Naive B cell (primary cell): ENCODE measurements around the gene AP4M1. TPM values are rescaled to one million over a fixed set of nuclear protein-coding genes. Genes with fewer than 3 reads are reported as not detected.

Experiments used
- ATAC-seq, 2 donors: fragments of 150-1000 bp; cut with Tn5 transposase; 2 replicates each; pipeline ENCODE4 v1.10.0; 2021; ENCODE audit warnings: low read depth in 2 of 2, mild to moderate bottlenecking in 2 of 2, moderate library complexity in 2 of 2
- DNase-seq: peaks from one replicate; pipeline ENCODE4 v3.0.0; 2022
- H3K27ac Mint-ChIP-seq, 6 donors: one replicate each; pipeline ENCODE4 v1.8.0; 2020 to 2022; ENCODE audit warnings: mild to moderate bottlenecking in 6 of 6, mixed read lengths in 6 of 6, moderate library complexity in 5 of 6, inconsistent platforms in 2 of 6
- H3K27me3 Mint-ChIP-seq, 3 donors: one replicate each; pipeline ENCODE4 v1.8.0; 2021 to 2022; ENCODE audit warnings: mixed read lengths in 3 of 3, mild to moderate bottlenecking in 1 of 3
- H3K36me3 Mint-ChIP-seq, 2 donors: one replicate each; pipeline ENCODE4 v1.8.0; 2020 to 2022; ENCODE audit warnings: mixed read lengths in 2 of 2, inconsistent platforms in 1 of 2, mild to moderate bottlenecking in 1 of 2
- H3K4me1 Mint-ChIP-seq, 3 donors: one replicate each; pipeline ENCODE4 v1.8.0; 2020 to 2022; ENCODE audit warnings: mixed read lengths in 3 of 3, inconsistent platforms in 1 of 3, mild to moderate bottlenecking in 1 of 3, moderate library complexity in 1 of 3
- H3K4me3 Mint-ChIP-seq, 8 donors: one replicate each; pipeline ENCODE4 v1.8.0; 2020 to 2022; ENCODE audit warnings: mild to moderate bottlenecking in 8 of 8, mixed read lengths in 8 of 8, moderate library complexity in 8 of 8, inconsistent platforms in 2 of 8
- H3K9me3 Mint-ChIP-seq, 7 donors: one replicate each; pipeline ENCODE4 v1.8.0; 2020 to 2022; ENCODE audit warnings: mixed read lengths in 7 of 7, mild to moderate bottlenecking in 5 of 7, inconsistent platforms in 2 of 7, moderate library complexity in 1 of 7
- polyA plus RNA-seq, 6 donors: library from polyadenylated mRNA; unstranded; fragments of 300-500 nt; fragmentation: Illumina TruSeq; gene quantifications; one replicate each; pipeline ENCODE4 v1.2.3, GENCODE V29; 2021; ENCODE audit warnings: low read depth in 6 of 6

The AP4M1 gene
- polyA plus RNA-seq, 6 donors from 2014 or later, result 3.3 to 6.8 (median 5.6) TPM

- Mint-ChIP-seq H3K27me3 (no peaks in the 10 kb centered on the region), H3K27ac (peak overlapping the region; percentile 49 to 95 (median 89)), H3K36me3 (peaks cover 11 to 19% of the 10 kb centered on the region in 2 donors), H3K4me3 (peak overlapping the region; percentile 87 to 94 (median 90)), H3K9me3 (peaks cover 0 to 3% (median 0%) of the 10 kb centered on the region in 7 donors), H3K4me1 (peaks cover 12 to 31% (median 15%) of the 10 kb centered on the region in 3 donors)
- DNase-seq (no peak), ATAC-seq (no peak)
Observed at GRCh38 chr7:100089458-100090196, 11.8 kb upstream of the AP4M1 start.

- Mint-ChIP-seq H3K4me3 (peak overlapping the region in 6 of 8 donors; percentile 57 to 90 (median 88)), H3K9me3 (peaks cover 0 to 3% (median 0%) of the 10 kb centered on the region in 7 donors), H3K36me3 (peaks cover 11 to 21% of the 10 kb centered on the region in 2 donors), H3K4me1 (peaks cover 12 to 39% (median 17%) of the 10 kb centered on the region in 3 donors), H3K27ac (peak overlapping the region in 3 of 6 donors; percentile 42 to 93 (median 43)), H3K27me3 (no peaks in the 10 kb centered on the region)
- ATAC-seq (no peak), DNase-seq (no peak)
Observed at GRCh38 chr7:100090527-100091410, 10.7 kb upstream of the AP4M1 start.

- Mint-ChIP-seq H3K27me3 (no peaks in the 10 kb centered on the region), H3K27ac (peak overlapping the region in 3 of 6 donors; percentile 12 to 59 (median 42)), H3K4me3 (peak overlapping the region in 5 of 8 donors; percentile 30 to 87 (median 44)), H3K9me3 (peaks cover 0 to 3% (median 0%) of the 10 kb centered on the region in 7 donors), H3K4me1 (peaks cover 16 to 39% (median 24%) of the 10 kb centered on the region in 3 donors), H3K36me3 (peaks cover 11 to 26% of the 10 kb centered on the region in 2 donors)
- ATAC-seq, result no peak
- DNase-seq, result no peak
Observed at GRCh38 chr7:100091411-100092181, 9.8 kb upstream of the AP4M1 start.

DNA sequence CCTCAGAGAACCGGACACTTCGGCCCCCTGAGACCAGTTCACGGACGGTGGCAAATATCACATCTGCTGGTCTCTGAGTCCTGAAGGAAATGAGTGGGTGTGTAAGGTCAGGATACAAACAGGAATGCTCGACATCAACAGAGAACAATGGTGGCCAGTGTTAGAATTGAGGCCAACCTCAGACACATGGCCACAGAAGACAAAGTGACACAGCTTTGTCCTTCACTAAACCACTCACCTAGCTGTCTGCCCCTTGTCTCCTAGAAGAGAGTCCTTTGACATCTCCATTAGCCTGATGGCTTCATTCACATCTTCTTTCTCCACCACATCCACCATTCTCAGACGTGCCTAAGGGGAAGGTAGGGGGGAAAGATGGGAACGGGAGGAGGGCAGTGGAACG, 8.4 kb upstream of the AP4M1 start:
- H3K36me3 Mint-ChIP-seq, result peaks cover 20 to 35% of the 10 kb centered on the region in 2 donors

GRCh38 chr7:100093498-100093897, 7.9 kb upstream of the AP4M1 start:
- peak overlapping the region in 1 of 6 donors; percentile 70 for H3K27ac Mint-ChIP-seq

More for the DNA sequence above, 8.4 kb upstream of the AP4M1 start:
- DNase-seq (no peak), ATAC-seq (no peak)
- H3K27ac Mint-ChIP-seq, result peak overlapping the region in 2 of 6 donors; percentile 49 to 70
- peaks cover 0 to 3% (median 0%) of the 10 kb centered on the region in 7 donors for H3K9me3 Mint-ChIP-seq
- peak overlapping the region in 1 of 8 donors; percentile 87 for H3K4me3 Mint-ChIP-seq
- H3K27me3 Mint-ChIP-seq, result no peaks in the 10 kb centered on the region
- peaks cover 22 to 37% (median 32%) of the 10 kb centered on the region in 3 donors for H3K4me1 Mint-ChIP-seq

DNA sequence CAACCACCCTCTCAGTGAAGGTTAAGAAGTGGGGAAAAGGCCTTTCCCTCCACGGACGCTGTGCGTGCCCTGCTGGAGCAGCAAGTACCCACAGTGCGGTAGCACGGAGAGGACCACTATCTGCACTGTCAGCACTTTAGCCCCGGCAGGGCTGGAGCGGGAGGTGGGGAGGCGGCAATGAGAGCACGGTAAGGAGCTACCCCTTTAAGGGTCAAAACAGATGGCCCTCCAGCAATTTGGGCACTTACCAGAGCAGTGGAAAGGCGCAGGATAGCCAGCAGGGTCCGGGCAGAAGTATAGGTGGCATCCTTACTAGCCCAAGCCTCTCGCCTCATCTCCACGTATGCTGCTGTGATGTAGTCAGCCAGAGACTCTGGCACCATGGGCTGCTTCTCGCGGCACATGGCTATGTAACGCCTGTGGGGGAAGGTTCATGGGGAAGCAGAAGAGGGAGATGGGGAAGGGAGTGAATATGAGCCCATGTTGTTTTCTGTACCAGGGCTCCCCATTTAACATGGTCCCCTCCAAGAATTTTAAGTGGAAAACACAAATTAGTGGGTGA, 7.4 kb upstream of the AP4M1 start:
- peak overlapping the region in 1 of 6 donors; percentile 70 for H3K27ac Mint-ChIP-seq

More at GRCh38 chr7:100093498-100093897, 7.9 kb upstream of the AP4M1 start:
- peak overlapping the region in 1 of 8 donors; percentile 75 for H3K4me3 Mint-ChIP-seq
- ATAC-seq, result no peak
- H3K27me3 Mint-ChIP-seq, result no peaks in the 10 kb centered on the region
- H3K36me3 Mint-ChIP-seq, result peaks cover 24 to 39% of the 10 kb centered on the region in 2 donors
- no peak for DNase-seq
- H3K4me1 Mint-ChIP-seq, result peaks cover 26 to 36% (median 33%) of the 10 kb centered on the region in 3 donors
- peaks cover 0 to under 1% (median 0%) of the 10 kb centered on the region in 7 donors for H3K9me3 Mint-ChIP-seq

DNA sequence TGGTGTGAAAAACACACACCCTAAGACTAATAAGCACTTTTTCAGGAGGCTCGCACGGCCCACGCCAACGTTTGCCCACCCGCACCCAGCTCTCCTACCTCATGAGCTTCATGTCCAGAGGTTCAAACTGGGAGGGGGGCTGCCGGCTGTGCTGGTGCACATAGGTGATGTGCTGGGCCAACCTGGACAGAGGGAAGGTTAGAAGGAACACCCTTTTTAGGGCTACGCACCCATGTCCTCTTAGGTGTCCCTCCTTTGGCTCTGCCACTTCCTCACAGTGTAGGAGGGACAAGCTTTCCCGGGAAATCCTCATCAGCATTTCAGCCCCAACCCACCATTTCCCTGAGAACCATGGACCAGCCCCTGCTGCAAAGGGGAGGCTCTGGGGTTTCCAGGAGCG, 6.2 kb upstream of the AP4M1 start:
- H3K27ac Mint-ChIP-seq, result peak overlapping the region in 1 of 6 donors; percentile 89
- peaks cover 27 to 52% of the 10 kb centered on the region in 2 donors for H3K36me3 Mint-ChIP-seq
- peak overlapping the region in 1 of 8 donors; percentile 75 for H3K4me3 Mint-ChIP-seq

More for the DNA sequence above, 7.4 kb upstream of the AP4M1 start:
- H3K9me3 Mint-ChIP-seq, result no peaks in the 10 kb centered on the region
- ATAC-seq (no peak), DNase-seq (no peak)
- peaks cover 31 to 40% (median 38%) of the 10 kb centered on the region in 3 donors for H3K4me1 Mint-ChIP-seq
- peaks cover 27 to 44% of the 10 kb centered on the region in 2 donors for H3K36me3 Mint-ChIP-seq
- H3K4me3 Mint-ChIP-seq, result peak overlapping the region in 1 of 8 donors; percentile 75
- H3K27me3 Mint-ChIP-seq, result no peaks in the 10 kb centered on the region

DNA sequence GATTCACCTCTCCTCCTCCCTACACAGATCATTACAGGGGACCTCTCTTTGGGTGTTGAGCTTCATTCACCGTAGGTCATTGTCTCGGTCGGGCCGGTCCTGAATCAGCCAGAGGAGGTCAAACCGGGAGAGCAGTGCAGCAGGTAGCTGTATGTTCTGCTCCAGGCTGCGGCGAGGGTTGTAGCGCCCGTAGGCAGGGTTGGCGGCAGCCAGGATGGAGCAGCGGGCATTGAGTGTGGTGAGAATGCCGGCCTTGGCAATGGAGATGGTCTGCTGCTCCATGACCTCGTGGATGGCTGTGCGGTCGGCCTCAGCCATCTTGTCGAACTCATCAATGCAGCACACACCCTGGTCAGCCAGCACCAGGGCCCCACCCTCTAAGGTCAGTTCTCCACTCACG, 5.7 kb upstream of the AP4M1 start:
- H3K27me3 Mint-ChIP-seq, result no peaks in the 10 kb centered on the region
- H3K4me3 Mint-ChIP-seq, result peak overlapping the region in 2 of 8 donors; percentile 66 to 75
- H3K4me1 Mint-ChIP-seq, result peaks cover 35 to 43% (median 38%) of the 10 kb centered on the region in 3 donors
- no peaks in the 10 kb centered on the region for H3K9me3 Mint-ChIP-seq
- DNase-seq, result no peak
- no peak for ATAC-seq
- H3K36me3 Mint-ChIP-seq, result peaks cover 27 to 52% of the 10 kb centered on the region in 2 donors
- peak overlapping the region in 1 of 6 donors; percentile 89 for H3K27ac Mint-ChIP-seq

More for the DNA sequence above, 6.2 kb upstream of the AP4M1 start:
- DNase-seq (no peak), ATAC-seq (no peak)
- Mint-ChIP-seq H3K4me1 (peaks cover 35 to 41% (median 40%) of the 10 kb centered on the region in 3 donors), H3K27me3 (no peaks in the 10 kb centered on the region), H3K9me3 (no peaks in the 10 kb centered on the region)

DNA sequence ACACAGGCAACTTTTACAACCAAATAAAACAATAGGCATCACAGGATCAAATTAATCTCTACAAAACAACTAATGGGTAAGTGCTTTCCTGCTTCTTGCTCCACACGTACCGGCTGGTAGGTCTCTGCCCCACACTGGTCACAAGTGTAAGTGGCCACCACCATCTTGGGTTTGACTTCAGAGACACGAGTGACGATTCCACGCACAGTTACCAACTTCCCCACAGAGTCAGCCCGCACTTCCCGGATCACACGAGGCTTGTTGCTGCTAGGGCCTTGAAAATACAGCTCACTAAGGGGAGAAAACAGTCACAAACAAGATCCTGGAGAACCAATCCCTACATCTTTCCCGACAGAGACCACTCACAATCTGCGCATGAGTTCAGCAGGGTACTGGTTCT, 2.5 kb upstream of the AP4M1 start:
- H3K36me3 Mint-ChIP-seq, result peaks cover 16 to 34% of the 10 kb centered on the region in 2 donors
- no peaks in the 10 kb centered on the region for H3K27me3 Mint-ChIP-seq
- ATAC-seq, result no peak
- H3K4me3 Mint-ChIP-seq, result peak overlapping the region; percentile 60 to 97 (median 90)
- no peaks in the 10 kb centered on the region for H3K9me3 Mint-ChIP-seq
- peaks cover 44 to 66% (median 49%) of the 10 kb centered on the region in 3 donors for H3K4me1 Mint-ChIP-seq
- DNase-seq, result no peak
- H3K27ac Mint-ChIP-seq, result peak overlapping the region in 5 of 6 donors; percentile 35 to 98 (median 79)

DNA sequence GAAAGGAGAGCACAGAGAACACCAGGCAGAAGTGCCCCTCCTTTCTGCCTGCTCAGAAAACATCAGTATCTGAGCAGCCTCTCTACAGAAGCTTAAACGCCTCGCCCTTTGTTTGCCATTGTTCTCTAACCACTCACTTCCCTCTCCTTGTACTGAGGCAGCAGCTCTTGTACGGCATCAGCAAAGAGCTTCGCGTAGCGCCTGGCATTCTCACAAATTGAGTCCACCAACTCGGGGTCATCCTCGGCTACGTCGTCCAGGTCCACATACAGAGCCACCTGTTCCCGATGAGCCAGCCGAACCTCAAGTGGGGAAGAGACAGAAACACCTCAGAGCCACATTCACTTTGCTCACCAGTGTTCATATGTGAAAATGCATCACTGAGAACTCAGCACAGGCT, 2.0 kb upstream of the AP4M1 start:
- Mint-ChIP-seq H3K4me1 (peaks cover 44 to 66% (median 49%) of the 10 kb centered on the region in 3 donors), H3K4me3 (peak overlapping the region; percentile 91 to 98 (median 96)), H3K9me3 (no peaks in the 10 kb centered on the region), H3K27me3 (no peaks in the 10 kb centered on the region), H3K36me3 (peaks cover 16 to 33% of the 10 kb centered on the region in 2 donors), H3K27ac (peak overlapping the region; percentile 72 to 99 (median 98))
- ATAC-seq (no peak), DNase-seq (no peak)

DNA sequence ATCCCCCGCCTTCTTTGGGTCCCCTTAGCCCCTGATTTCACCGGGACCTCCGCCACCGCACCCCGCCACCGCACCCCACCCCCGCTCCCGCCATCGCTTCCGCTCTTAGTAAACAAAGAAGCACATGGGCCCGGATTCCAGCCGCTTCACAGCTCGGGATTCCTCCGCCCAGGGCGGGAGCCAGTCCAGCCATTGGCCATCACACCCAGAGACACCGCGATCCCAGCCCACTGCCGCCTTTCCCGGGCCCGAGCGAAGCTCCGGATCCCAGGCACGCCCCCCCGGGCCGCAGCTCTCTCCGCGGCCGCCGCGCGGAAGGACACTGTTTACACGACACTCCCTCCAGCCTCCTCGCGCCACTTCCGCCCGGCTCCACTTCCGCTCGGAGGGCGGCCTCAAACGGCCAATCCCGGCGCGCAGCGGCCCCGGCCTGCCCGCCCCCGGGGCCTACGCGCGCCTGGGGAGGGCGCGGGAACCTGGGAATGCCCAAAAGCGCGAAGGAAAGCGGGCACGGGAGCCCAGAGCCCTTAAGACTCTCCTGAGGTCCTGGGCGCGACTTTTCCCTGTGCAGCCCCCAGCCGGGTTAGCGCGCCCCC, 925 bp upstream of the AP4M1 start:
- DNase-seq (peak; percentile 92), ATAC-seq (peak; percentile 74 to 77)
- Mint-ChIP-seq H3K9me3 (no peaks in the 10 kb centered on the region), H3K4me3 (peak overlapping the region; percentile 91 to 98 (median 96)), H3K27me3 (no peaks in the 10 kb centered on the region), H3K36me3 (peaks cover 16 to 33% of the 10 kb centered on the region in 2 donors), H3K4me1 (peaks cover 42 to 66% (median 44%) of the 10 kb centered on the region in 3 donors), H3K27ac (peak overlapping the region; percentile 97 to 99 (median 98))
